GM23338 (cell line): ENCODE measurements around the gene UBE2A. TPM values are rescaled to one million over a fixed set of nuclear protein-coding genes. Genes with fewer than 3 reads are reported as not detected.

ENCODE experiments used
- polyA plus RNA-seq: library from polyadenylated mRNA; unstranded; fragments of >200 nt; fragmentation: Nextera tagmentation; extraction: Ambion mirVana; gene quantifications from 2 replicates; pipeline ENCODE4 v1.2.1, GENCODE V29; 2016
- total RNA-seq: library from RNA; depleted of rRNA; stranded (reverse); fragments of >200 nt; shearing (Covaris generic); gene quantifications from 2 replicates; pipeline ENCODE4 v1.2.3, GENCODE V29; 2014; rRNA removed

The UBE2A gene
- total and polyA plus RNA-seq, 2 experiments from 2014 or later: 38.6 to 75.9 TPM

Other genes starting within 250 kb of the UBE2A start
- 8.9 and 12.7 TPM in 2 replicates for gene SLC25A43, start 175.2 kb upstream of the UBE2A start, total RNA-seq
- 7.1 and 8.7 TPM in 2 replicates for gene SLC25A43, start 175.2 kb upstream of the UBE2A start, polyA plus RNA-seq
- gene SLC25A5, start 106.1 kb upstream of the UBE2A start, total RNA-seq: 379 and 451 TPM in 2 replicates
- gene SLC25A5, start 106.1 kb upstream of the UBE2A start, polyA plus RNA-seq: 325 and 348 TPM in 2 replicates
- 42.3 and 44.3 TPM in 2 replicates for gene STEEP1, start 9.2 kb upstream of the UBE2A start, total RNA-seq
- gene STEEP1, start 9.2 kb upstream of the UBE2A start, polyA plus RNA-seq: 15.9 and 16.6 TPM in 2 replicates
- gene NKRF, start 31.9 kb downstream of the UBE2A start, total RNA-seq: 10.9 and 11.6 TPM in 2 replicates
- gene NKRF, start 31.9 kb downstream of the UBE2A start, polyA plus RNA-seq: 6.3 and 6.8 TPM in 2 replicates
- gene SEPTIN6, start 118.6 kb downstream of the UBE2A start, total RNA-seq: 43.3 and 43.6 TPM in 2 replicates
- gene SEPTIN6, start 118.6 kb downstream of the UBE2A start, polyA plus RNA-seq: 36.9 and 37.0 TPM in 2 replicates
- 3.8 and 5.1 TPM in 2 replicates for gene SOWAHD, start 184.0 kb downstream of the UBE2A start, total RNA-seq
- gene SOWAHD, start 184.0 kb downstream of the UBE2A start, polyA plus RNA-seq: 2.4 and 3.8 TPM in 2 replicates
- gene RPL39, start 217.1 kb downstream of the UBE2A start, total RNA-seq: 2,883 and 2,910 TPM in 2 replicates
- 2,912 and 3,172 TPM in 2 replicates for gene RPL39, start 217.1 kb downstream of the UBE2A start, polyA plus RNA-seq